ENCODE data around the gene SLC38A9. TPM values are rescaled to one million over a fixed set of nuclear protein-coding genes. Genes with fewer than 3 reads are reported as not detected.
"Not testable (repeated sequence)": the region's sequence is repeated elsewhere in the genome, so short reads cannot be mapped to it uniquely, and the experiment has no call there.

SLC38A9 gene
- total RNA-seq, 2 experiments from 2014 or later: 25.6 to 27.6 TPM

- H3K4me3 Mint-ChIP-seq: no peak overlapping the region
- DNase-seq (no peak), ATAC-seq (ENCODE audit: low read depth) (no peak)
- H3K36me3 Mint-ChIP-seq: peaks cover 2% of the 10 kb centered on the region
- POLR2A ChIA-PET: no interaction called here
- H3K4me1 Mint-ChIP-seq: peaks cover 2% of the 10 kb centered on the region
- H3K9me3 Mint-ChIP-seq: peaks cover 4% of the 10 kb centered on the region
- H3K27me3 Mint-ChIP-seq: peaks cover 12% of the 10 kb centered on the region
- H3K27ac Mint-ChIP-seq: no peak overlapping the region
These were observed 8.1 kb upstream of the SLC38A9 start for GRCh38 chr5:55720188-55720703.

- H3K27me3 Mint-ChIP-seq: peaks cover 15% of the 10 kb centered on the region
- ATAC-seq (ENCODE audit: low read depth); POLR2A ChIA-PET; H3K27ac Mint-ChIP-seq; H3K9me3 Mint-ChIP-seq; H3K4me3 Mint-ChIP-seq; DNase-seq; H3K36me3 Mint-ChIP-seq; H3K4me1 Mint-ChIP-seq: not testable (repeated sequence)
These were observed 6.9 kb upstream of the SLC38A9 start for GRCh38 chr5:55719026-55719425.

GRCh38 chr5:55715519-55716078 lies 3.5 kb upstream of the SLC38A9 start:
- POLR2A ChIA-PET: no interaction called here
- Mint-ChIP-seq H3K9me3 (peaks cover 4% of the 10 kb centered on the region), H3K4me1 (peaks cover 12% of the 10 kb centered on the region), H3K27me3 (peaks cover 10% of the 10 kb centered on the region), H3K4me3 (no peak overlapping the region), H3K27ac (no peak overlapping the region), H3K36me3 (peaks cover 4% of the 10 kb centered on the region)
- ATAC-seq (ENCODE audit: low read depth) (no peak), DNase-seq (no peak)

GRCh38 chr5:55714749-55715148 lies 2.6 kb upstream of the SLC38A9 start:
- peaks cover 6% of the 10 kb centered on the region for H3K27me3 Mint-ChIP-seq
- H3K9me3 Mint-ChIP-seq: peaks cover 4% of the 10 kb centered on the region
- peaks cover 6% of the 10 kb centered on the region for H3K36me3 Mint-ChIP-seq
- H3K4me3 Mint-ChIP-seq: no peak overlapping the region
- DNase-seq: no peak
- POLR2A ChIA-PET: no interaction called here
- no peak for ATAC-seq (ENCODE audit: low read depth)
- no peak overlapping the region for H3K27ac Mint-ChIP-seq
- H3K4me1 Mint-ChIP-seq: peaks cover 12% of the 10 kb centered on the region

- ATAC-seq (ENCODE audit: low read depth) (no peak), DNase-seq (no peak)
- H3K9me3 Mint-ChIP-seq: peaks cover 4% of the 10 kb centered on the region
- no peak overlapping the region for H3K27ac Mint-ChIP-seq
- POLR2A ChIA-PET: no interaction called here
- peaks cover 6% of the 10 kb centered on the region for H3K36me3 Mint-ChIP-seq
- peaks cover 12% of the 10 kb centered on the region for H3K4me1 Mint-ChIP-seq
- H3K27me3 Mint-ChIP-seq: peaks cover 6% of the 10 kb centered on the region
- H3K4me3 Mint-ChIP-seq: no peak overlapping the region
These were observed 2.2 kb upstream of the SLC38A9 start for GRCh38 chr5:55714339-55714738.

GRCh38 chr5:55713871-55714270 lies 1.7 kb upstream of the SLC38A9 start:
- POLR2A ChIA-PET: no interaction called here
- Mint-ChIP-seq H3K36me3 (peaks cover 7% of the 10 kb centered on the region), H3K4me1 (peaks cover 15% of the 10 kb centered on the region), H3K27me3 (peaks cover 6% of the 10 kb centered on the region), H3K9me3 (peaks cover 3% of the 10 kb centered on the region), H3K27ac (no peak overlapping the region), H3K4me3 (no peak overlapping the region)
- ATAC-seq (ENCODE audit: low read depth): no peak
- no peak for DNase-seq

- Mint-ChIP-seq H3K27ac (peak overlapping the region; percentile 85), H3K4me3 (peak overlapping the region; percentile 97), H3K9me3 (no peaks in the 10 kb centered on the region), H3K4me1 (peaks cover 16% of the 10 kb centered on the region), H3K27me3 (peaks cover 6% of the 10 kb centered on the region), H3K36me3 (peaks cover 15% of the 10 kb centered on the region)
- DNase-seq (peak; percentile 32), ATAC-seq (ENCODE audit: low read depth) (no peak)
- POLR2A ChIA-PET: interaction anchor here (0.5 kb wide), 1 partner anchor 514 kb away, joined by 3 read pairs; no protein-coding TSS in a partner anchor
These were observed 559 bp downstream of the SLC38A9 start for GRCh38 chr5:55711507-55712022.

- POLR2A ChIA-PET: no interaction called here
- H3K4me3 Mint-ChIP-seq: no peak overlapping the region
- ATAC-seq (ENCODE audit: low read depth): no peak
- peaks cover 2% of the 10 kb centered on the region for H3K27me3 Mint-ChIP-seq
- H3K4me1 Mint-ChIP-seq: peaks cover 16% of the 10 kb centered on the region
- no peaks in the 10 kb centered on the region for H3K9me3 Mint-ChIP-seq
- DNase-seq: no peak
- no peak overlapping the region for H3K27ac Mint-ChIP-seq
- H3K36me3 Mint-ChIP-seq: peaks cover 21% of the 10 kb centered on the region
These were observed 3.4 kb downstream of the SLC38A9 start for GRCh38 chr5:55708732-55709131.

GRCh38 chr5:55706230-55706629 lies 5.9 kb downstream of the SLC38A9 start:
- POLR2A ChIA-PET: interaction anchor here (0.6 kb wide), 1 partner anchor 149 kb away, joined by 3 read pairs; no protein-coding TSS in a partner anchor
- H3K4me3 Mint-ChIP-seq: no peak overlapping the region
- H3K36me3 Mint-ChIP-seq: peaks cover 30% of the 10 kb centered on the region
- DNase-seq: no peak
- H3K9me3 Mint-ChIP-seq: no peaks in the 10 kb centered on the region
- H3K27ac Mint-ChIP-seq: no peak overlapping the region
- peaks cover 9% of the 10 kb centered on the region for H3K4me1 Mint-ChIP-seq
- ATAC-seq (ENCODE audit: low read depth): no peak
- H3K27me3 Mint-ChIP-seq: no peaks in the 10 kb centered on the region

- no peaks in the 10 kb centered on the region for H3K9me3 Mint-ChIP-seq
- no peak overlapping the region for H3K27ac Mint-ChIP-seq
- peaks cover 6% of the 10 kb centered on the region for H3K4me1 Mint-ChIP-seq
- no peak overlapping the region for H3K4me3 Mint-ChIP-seq
- POLR2A ChIA-PET: no interaction called here
- ATAC-seq (ENCODE audit: low read depth) (no peak), DNase-seq (no peak)
- no peaks in the 10 kb centered on the region for H3K27me3 Mint-ChIP-seq
- peaks cover 29% of the 10 kb centered on the region for H3K36me3 Mint-ChIP-seq
These were observed 9.4 kb downstream of the SLC38A9 start for GRCh38 chr5:55702598-55703345.

- POLR2A ChIA-PET: no interaction called here
- H3K27ac Mint-ChIP-seq: no peak overlapping the region
- ATAC-seq (ENCODE audit: low read depth): no peak
These were observed 10.5 kb downstream of the SLC38A9 start for GRCh38 chr5:55701462-55702103.

GRCh38 chr5:55700745-55701144 lies 11.4 kb downstream of the SLC38A9 start:
- Mint-ChIP-seq H3K4me1 (peaks cover 6% of the 10 kb centered on the region), H3K27ac (no peak overlapping the region), H3K27me3 (no peaks in the 10 kb centered on the region), H3K9me3 (no peaks in the 10 kb centered on the region), H3K36me3 (peaks cover 30% of the 10 kb centered on the region), H3K4me3 (no peak overlapping the region)
- ATAC-seq (ENCODE audit: low read depth): no peak
- POLR2A ChIA-PET: interaction anchor here (0.6 kb wide), 1 partner anchor 244 kb away, joined by 5 read pairs; no protein-coding TSS in a partner anchor
- no peak for DNase-seq

More at GRCh38 chr5:55701462-55702103, 10.5 kb downstream of the SLC38A9 start:
- no peaks in the 10 kb centered on the region for H3K9me3 Mint-ChIP-seq
- H3K36me3 Mint-ChIP-seq: peaks cover 30% of the 10 kb centered on the region
- H3K4me1 Mint-ChIP-seq: peaks cover 6% of the 10 kb centered on the region
- no peak overlapping the region for H3K4me3 Mint-ChIP-seq
- DNase-seq: no peak
- no peaks in the 10 kb centered on the region for H3K27me3 Mint-ChIP-seq

GRCh38 chr5:55699041-55699688 lies 13.0 kb downstream of the SLC38A9 start:
- DNase-seq: no peak
- peaks cover 27% of the 10 kb centered on the region for H3K36me3 Mint-ChIP-seq
- H3K4me3 Mint-ChIP-seq: no peak overlapping the region
- H3K27ac Mint-ChIP-seq: no peak overlapping the region
- ATAC-seq (ENCODE audit: low read depth): no peak
- no peaks in the 10 kb centered on the region for H3K27me3 Mint-ChIP-seq
- no peaks in the 10 kb centered on the region for H3K9me3 Mint-ChIP-seq
- POLR2A ChIA-PET: no interaction called here
- H3K4me1 Mint-ChIP-seq: peaks cover 7% of the 10 kb centered on the region
